D721Med (cell line): ENCODE measurements around the gene SLC6A9.

Experiments
- DNase-seq: peaks from one replicate; pipeline ENCODE4 v3.0.0; 2011; ENCODE audit warnings: low spot score; ENCODE audit not compliant: insufficient read length
- FAIRE-seq: peaks from 2 replicates; lab custom pipeline; 2011; peaks lifted over from hg19 to GRCh38; lab: Jason Lieb, UNC
- CTCF ChIP-seq: IDR thresholded peaks from 2 replicates; pipeline ENCODE4 v1.5.1; 2012; ENCODE audit warnings: mild to moderate bottlenecking, control low read depth; ENCODE audit not compliant: insufficient read depth; ENCODE audit errors: missing control alignments

The SLC6A9 gene

GRCh38 chr1:43978551-43979260, 52.6 kb downstream of the SLC6A9 start, which contains the start of gene B4GALT2:
Gene B4GALT2, plus strand, starts transcription at chr1:43979210. Its CDS starts 1,951 bp downstream, at chr1:43981161.
- no peak for TF ChIP-seq CTCF
- peak; percentile 97 for DNase-seq
- no peak for FAIRE-seq

- no peak for DNase-seq
- no peak for FAIRE-seq
- no peak for TF ChIP-seq CTCF
Measured at GRCh38 chr1:43978264-43978550, 53.1 kb downstream of the SLC6A9 start.

- FAIRE-seq, result no peak
- no peak for TF ChIP-seq CTCF
- no peak for DNase-seq
Measured at GRCh38 chr1:43977376-43978263, 53.6 kb downstream of the SLC6A9 start.

- no peak for FAIRE-seq
- no peak for TF ChIP-seq CTCF
Measured at GRCh38 chr1:43976890-43977289, 54.4 kb downstream of the SLC6A9 start.

GRCh38 chr1:43976045-43976444, 55.2 kb downstream of the SLC6A9 start:
- DNase-seq (no peak), FAIRE-seq (no peak)
- TF ChIP-seq CTCF, result no peak

More at GRCh38 chr1:43976890-43977289, 54.4 kb downstream of the SLC6A9 start:
- no peak for DNase-seq

- TF ChIP-seq CTCF, result no peak
- FAIRE-seq (no peak), DNase-seq (no peak)
Measured at GRCh38 chr1:43975249-43975961, 55.9 kb downstream of the SLC6A9 start.
